Astrocyte of the hippocampus (primary cell): ENCODE results near the gene ARHGAP24.
A peak's percentile ranks its signal among the peaks of the same experiment; 100 is the strongest.
"Not testable (repeated sequence)": the region's sequence is repeated elsewhere in the genome, so short reads cannot be mapped to it uniquely, and the experiment has no call there.

Source experiments
- DNase-seq: peaks from one replicate; pipeline ENCODE4 v3.0.0; 2011; ENCODE audit warnings: low read depth, low spot score

ARHGAP24 gene

GRCh38 chr4:85812776-85813175 is 337.8 kb downstream of the ARHGAP24 start:
- DNase-seq, result no peak

GRCh38 chr4:85815796-85816459 is 341.0 kb downstream of the ARHGAP24 start:
- DNase-seq, result no peak

GRCh38 chr4:85818700-85819099 is 343.8 kb downstream of the ARHGAP24 start:
- DNase-seq, result no peak

GRCh38 chr4:85820101-85820500 is 345.2 kb downstream of the ARHGAP24 start:
- DNase-seq, result not testable (repeated sequence)

GRCh38 chr4:85821688-85822455 is 346.9 kb downstream of the ARHGAP24 start:
- no peak for DNase-seq

- no peak for DNase-seq
These were observed 348.3 kb downstream of the ARHGAP24 start for GRCh38 chr4:85823295-85823694.

- DNase-seq, result no peak
These were observed 349.4 kb downstream of the ARHGAP24 start for GRCh38 chr4:85824166-85824945.

GRCh38 chr4:85826060-85826678 is 351.2 kb downstream of the ARHGAP24 start:
- DNase-seq, result peak; percentile 87

GRCh38 chr4:85828027-85828890 is 353.3 kb downstream of the ARHGAP24 start:
- peak; percentile 29 for DNase-seq

- DNase-seq, result no peak
These were observed 354.5 kb downstream of the ARHGAP24 start for GRCh38 chr4:85829276-85830051.

- DNase-seq, result no peak
These were observed 356.7 kb downstream of the ARHGAP24 start for GRCh38 chr4:85831647-85832046.

GRCh38 chr4:85833302-85833701 is 358.4 kb downstream of the ARHGAP24 start:
- no peak for DNase-seq

GRCh38 chr4:85834934-85835333 is 360.0 kb downstream of the ARHGAP24 start:
- DNase-seq, result no peak

- no peak for DNase-seq
These were observed 361.9 kb downstream of the ARHGAP24 start for GRCh38 chr4:85836588-85837438.

GRCh38 chr4:85837439-85837733 is 362.4 kb downstream of the ARHGAP24 start:
- DNase-seq, result no peak

GRCh38 chr4:85839981-85840451 is 365.1 kb downstream of the ARHGAP24 start:
- DNase-seq, result not testable (repeated sequence)

GRCh38 chr4:85842540-85842939 is 367.6 kb downstream of the ARHGAP24 start:
- DNase-seq, result peak; percentile 82

- not testable (repeated sequence) for DNase-seq
These were observed 378.8 kb downstream of the ARHGAP24 start for GRCh38 chr4:85853740-85854139.

- DNase-seq, result no peak
These were observed 379.6 kb downstream of the ARHGAP24 start for GRCh38 chr4:85854546-85854945.
